SK-N-SH treated with all-trans-retinoic acid at 6 μM for 48 hours (cell line): ENCODE results near the gene TMPRSS4.

Source experiments
- ATAC-seq: fragments of 200-7000 bp; cut with Tn5 transposase; 3 replicates; pipeline ENCODE4 v1.9.1; 2020; ENCODE audit warnings: mild to moderate bottlenecking, moderate library complexity
- ARNTL ChIP-seq: fragments of 450-650 bp; formaldehyde crosslinking; IDR thresholded peaks from 2 replicates; pipeline ENCODE4 v1.5.0; 2020; ENCODE audit warnings: low read depth, mild to moderate bottlenecking, moderate library complexity, borderline replicate concordance
- BACH2 ChIP-seq: fragments of 250-450 bp; sonication (Bioruptor Pico); IDR thresholded peaks from 2 replicates; pipeline ENCODE4 v1.9.0; 2021; ENCODE audit warnings: mild to moderate bottlenecking, borderline replicate concordance
- ESRRG ChIP-seq: fragments of 250-450 bp; sonication (Bioruptor Pico); IDR thresholded peaks from 2 replicates; pipeline ENCODE4 v1.6.1; 2021; ENCODE audit warnings: mild to moderate bottlenecking
- GLIS3 ChIP-seq: fragments of 250-450 bp; sonication (Bioruptor Pico); IDR thresholded peaks from 2 replicates; pipeline ENCODE4 v1.5.0; 2020; ENCODE audit warnings: mild to moderate bottlenecking, moderate library complexity
- ISL1 ChIP-seq: fragments of 250-450 bp; sonication (Bioruptor Pico); IDR thresholded peaks from 2 replicates; pipeline ENCODE4 v2.1.2; 2022; ENCODE audit warnings: mild to moderate bottlenecking, moderate library complexity
- OSR1 ChIP-seq: fragments of 250-450 bp; sonication (Bioruptor Pico); IDR thresholded peaks from 2 replicates; pipeline ENCODE4 v1.8.0; 2022; ENCODE audit warnings: moderate library complexity, mild to moderate bottlenecking, inconsistent platforms
- RARB ChIP-seq: fragments of 250-450 bp; sonication (Bioruptor Pico); IDR thresholded peaks from 2 replicates; pipeline ENCODE4 v1.8.0; 2021; ENCODE audit warnings: mild to moderate bottlenecking, moderate library complexity
- SNAI2 ChIP-seq: fragments of 250-450 bp; sonication (Bioruptor Pico); IDR thresholded peaks from 2 replicates; pipeline ENCODE4 v1.5.0; 2020; ENCODE audit warnings: mild to moderate bottlenecking, moderate library complexity
- TCF4 ChIP-seq: fragments of 250-450 bp; sonication (Bioruptor Pico); IDR thresholded peaks from 2 replicates; pipeline ENCODE4 v1.8.0; 2021; ENCODE audit warnings: mild to moderate bottlenecking, moderate library complexity, borderline replicate concordance
- TOX ChIP-seq: fragments of 250-450 bp; sonication (Bioruptor Pico); IDR thresholded peaks from 2 replicates; pipeline ENCODE4 v1.8.0; 2021; ENCODE audit warnings: mild to moderate bottlenecking, moderate library complexity, borderline replicate concordance
- ZC3H10 ChIP-seq: fragments of 250-450 bp; sonication (Bioruptor Pico); IDR thresholded peaks from 2 replicates; pipeline ENCODE4 v1.5.1; 2021; ENCODE audit warnings: mild to moderate bottlenecking, moderate library complexity
- ZFP3 ChIP-seq: fragments of 250-450 bp; sonication (Bioruptor Pico); IDR thresholded peaks from 2 replicates; pipeline ENCODE4 v1.5.0; 2020; ENCODE audit warnings: mild to moderate bottlenecking, moderate library complexity
- ZFP30 ChIP-seq: fragments of 450-650 bp; formaldehyde crosslinking; IDR thresholded peaks from 2 replicates; pipeline ENCODE4 v1.5.0; 2022; ENCODE audit warnings: mild to moderate bottlenecking, moderate library complexity
- ZNF565 ChIP-seq: fragments of 450-650 bp; formaldehyde crosslinking; conservative IDR thresholded peaks from 2 replicates; pipeline ENCODE4 v1.5.0; 2020; ENCODE audit warnings: low read depth, mild to moderate bottlenecking, moderate library complexity
- ZNF70 ChIP-seq: fragments of 450-650 bp; formaldehyde crosslinking; IDR thresholded peaks from 2 replicates; pipeline ENCODE4 v1.5.0; 2020; ENCODE audit warnings: mild to moderate bottlenecking, moderate library complexity
- ZNF8 ChIP-seq: fragments of 450-650 bp; formaldehyde crosslinking; IDR thresholded peaks from 2 replicates; pipeline ENCODE4 v1.5.0; 2020; ENCODE audit warnings: mild to moderate bottlenecking, moderate library complexity
- TF ChIP-seq, protein P1 (sequence below): fragments of 250-450 bp; sonication (Bioruptor Pico); IDR thresholded peaks from 2 replicates; pipeline ENCODE4 v1.5.1; 2020; ENCODE audit warnings: low read depth, mild to moderate bottlenecking, moderate library complexity
- TF ChIP-seq, protein P2 (sequence below): fragments of 250-450 bp; sonication (Bioruptor Pico); IDR thresholded peaks from 2 replicates; pipeline ENCODE4 v1.5.1; 2021; ENCODE audit warnings: mild to moderate bottlenecking, moderate library complexity
- TF ChIP-seq, protein P3 (sequence below): fragments of 250-450 bp; sonication (Bioruptor Pico); IDR thresholded peaks from 2 replicates; pipeline ENCODE4 v1.8.0; 2021; ENCODE audit warnings: low read depth, mild to moderate bottlenecking, moderate library complexity, borderline replicate concordance
- TF ChIP-seq, protein P4 (sequence below): fragments of 250-450 bp; sonication (Bioruptor Pico); IDR thresholded peaks from 2 replicates; pipeline ENCODE4 v1.8.0; 2020; ENCODE audit warnings: mild to moderate bottlenecking, moderate library complexity, borderline replicate concordance

The TMPRSS4 gene

DNA sequence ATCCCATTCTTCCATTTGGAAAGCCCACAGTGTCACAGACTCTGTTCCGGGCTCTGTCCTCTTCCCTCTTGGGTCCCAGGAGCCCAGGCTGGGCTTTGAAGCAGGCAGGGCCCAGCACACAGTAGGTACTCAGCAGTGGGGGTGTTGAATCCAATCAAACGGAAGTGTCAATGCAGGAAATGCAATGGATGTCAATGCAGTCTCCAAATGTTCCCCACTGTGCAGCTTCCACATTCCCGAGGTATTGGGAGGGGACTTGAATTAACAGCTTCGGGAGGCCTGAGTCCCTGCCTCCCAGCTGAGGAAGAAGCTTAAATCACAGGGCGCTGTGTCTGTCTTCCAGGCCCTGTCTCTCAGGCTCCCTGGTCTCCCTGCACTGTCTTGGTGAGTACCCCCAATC lies 31.6 kb downstream of the TMPRSS4 start (continued):
- TF ChIP-seq ESRRG (CRISPR knock-in tag): no peak
- TF ChIP-seq, all 23 proteins: peak for 0

DNA sequence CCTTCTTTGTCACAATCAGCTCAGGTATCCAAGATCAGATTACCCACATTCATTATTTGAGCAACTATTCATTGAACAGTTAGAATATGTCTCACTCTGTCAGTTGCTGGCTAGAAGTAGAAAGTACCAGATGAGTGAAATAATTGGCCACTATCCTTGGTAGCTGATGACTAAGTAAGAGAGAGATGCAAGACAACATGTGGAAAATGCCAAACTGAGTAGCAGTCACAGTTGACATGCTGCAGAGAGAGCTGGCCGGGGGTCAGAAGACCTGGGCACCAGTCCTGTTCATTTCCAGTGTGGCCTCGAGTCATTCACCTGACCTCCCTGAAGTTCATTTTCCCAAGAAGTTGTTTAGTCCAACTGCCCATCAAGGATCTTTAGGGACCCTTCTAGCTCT lies 32.4 kb downstream of the TMPRSS4 start:
- no peak for ATAC-seq
- TF ChIP-seq, protein P1, sequence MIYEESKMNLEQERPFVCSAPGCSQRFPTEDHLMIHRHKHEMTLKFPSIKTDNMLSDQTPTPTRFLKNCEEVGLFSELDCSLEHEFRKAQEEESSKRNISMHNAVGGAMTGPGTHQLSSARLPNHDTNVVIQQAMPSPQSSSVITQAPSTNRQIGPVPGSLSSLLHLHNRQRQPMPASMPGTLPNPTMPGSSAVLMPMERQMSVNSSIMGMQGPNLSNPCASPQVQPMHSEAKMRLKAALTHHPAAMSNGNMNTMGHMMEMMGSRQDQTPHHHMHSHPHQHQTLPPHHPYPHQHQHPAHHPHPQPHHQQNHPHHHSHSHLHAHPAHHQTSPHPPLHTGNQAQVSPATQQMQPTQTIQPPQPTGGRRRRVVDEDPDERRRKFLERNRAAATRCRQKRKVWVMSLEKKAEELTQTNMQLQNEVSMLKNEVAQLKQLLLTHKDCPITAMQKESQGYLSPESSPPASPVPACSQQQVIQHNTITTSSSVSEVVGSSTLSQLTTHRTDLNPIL (CRISPR knock-in tag): no peak
- TF ChIP-seq ZNF565 (CRISPR knock-in tag): no peak
- TF ChIP-seq ESRRG (CRISPR knock-in tag): no peak
- no peak for TF ChIP-seq OSR1 (CRISPR knock-in tag)
- TF ChIP-seq ZNF8: no peak
- TF ChIP-seq TCF4 (CRISPR knock-in tag): no peak
- TF ChIP-seq ZNF70 (CRISPR knock-in tag): no peak
- TF ChIP-seq, protein P2, sequence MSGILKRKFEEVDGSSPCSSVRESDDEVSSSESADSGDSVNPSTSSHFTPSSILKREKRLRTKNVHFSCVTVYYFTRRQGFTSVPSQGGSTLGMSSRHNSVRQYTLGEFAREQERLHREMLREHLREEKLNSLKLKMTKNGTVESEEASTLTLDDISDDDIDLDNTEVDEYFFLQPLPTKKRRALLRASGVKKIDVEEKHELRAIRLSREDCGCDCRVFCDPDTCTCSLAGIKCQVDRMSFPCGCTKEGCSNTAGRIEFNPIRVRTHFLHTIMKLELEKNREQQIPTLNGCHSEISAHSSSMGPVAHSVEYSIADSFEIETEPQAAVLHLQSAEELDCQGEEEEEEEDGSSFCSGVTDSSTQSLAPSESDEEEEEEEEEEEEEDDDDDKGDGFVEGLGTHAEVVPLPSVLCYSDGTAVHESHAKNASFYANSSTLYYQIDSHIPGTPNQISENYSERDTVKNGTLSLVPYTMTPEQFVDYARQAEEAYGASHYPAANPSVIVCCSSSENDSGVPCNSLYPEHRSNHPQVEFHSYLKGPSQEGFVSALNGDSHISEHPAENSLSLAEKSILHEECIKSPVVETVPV (CRISPR knock-in tag): no peak

DNA sequence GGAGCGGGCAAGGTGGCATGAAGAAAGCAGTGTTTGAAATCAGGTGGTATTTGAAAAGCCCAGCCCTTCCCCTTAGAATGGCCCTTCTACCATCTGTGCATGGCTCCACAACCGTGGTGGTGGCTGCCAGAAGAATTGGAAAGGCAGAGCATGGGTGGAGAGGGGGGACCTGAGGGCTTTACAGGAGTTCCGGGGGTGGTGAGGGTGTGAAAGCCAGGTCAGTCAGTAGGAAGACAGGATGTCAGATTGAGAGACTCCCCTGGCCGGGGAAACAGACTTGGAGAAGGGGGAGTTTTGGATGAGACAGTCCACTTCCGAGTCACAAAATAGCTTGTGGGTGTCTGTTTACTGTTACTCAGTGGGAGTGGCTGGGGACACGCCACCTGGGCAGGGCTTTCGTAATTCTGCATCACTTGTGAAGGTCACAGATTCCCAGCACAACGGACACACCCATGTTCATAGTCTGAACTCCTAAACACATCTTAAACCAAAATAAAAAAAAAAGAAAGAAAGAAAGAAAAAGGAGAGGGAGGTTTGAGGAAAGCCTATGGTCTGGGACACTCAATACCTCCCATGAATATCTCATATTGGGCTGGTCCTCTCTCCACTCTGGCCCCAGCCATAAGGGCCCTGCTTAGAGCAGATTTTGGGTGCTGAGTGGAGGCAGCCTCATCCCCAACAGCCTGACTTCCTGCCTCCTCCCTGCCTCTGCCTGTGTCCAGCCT lies 34.3 kb downstream of the TMPRSS4 start:
- TF ChIP-seq ZC3H10: no peak
- TF ChIP-seq, protein P3, sequence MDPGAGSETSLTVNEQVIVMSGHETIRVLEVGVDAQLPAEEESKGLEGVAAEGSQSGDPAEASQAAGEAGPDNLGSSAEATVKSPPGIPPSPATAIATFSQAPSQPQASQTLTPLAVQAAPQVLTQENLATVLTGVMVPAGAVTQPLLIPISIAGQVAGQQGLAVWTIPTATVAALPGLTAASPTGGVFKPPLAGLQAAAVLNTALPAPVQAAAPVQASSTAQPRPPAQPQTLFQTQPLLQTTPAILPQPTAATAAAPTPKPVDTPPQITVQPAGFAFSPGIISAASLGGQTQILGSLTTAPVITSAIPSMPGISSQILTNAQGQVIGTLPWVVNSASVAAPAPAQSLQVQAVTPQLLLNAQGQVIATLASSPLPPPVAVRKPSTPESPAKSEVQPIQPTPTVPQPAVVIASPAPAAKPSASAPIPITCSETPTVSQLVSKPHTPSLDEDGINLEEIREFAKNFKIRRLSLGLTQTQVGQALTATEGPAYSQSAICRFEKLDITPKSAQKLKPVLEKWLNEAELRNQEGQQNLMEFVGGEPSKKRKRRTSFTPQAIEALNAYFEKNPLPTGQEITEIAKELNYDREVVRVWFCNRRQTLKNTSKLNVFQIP (CRISPR knock-in tag): no peak
- no peak for TF ChIP-seq ISL1 (CRISPR knock-in tag)
- no peak for TF ChIP-seq SNAI2 (CRISPR knock-in tag)
- no peak for TF ChIP-seq OSR1 (CRISPR knock-in tag)
- TF ChIP-seq BACH2 (CRISPR knock-in tag): no peak
- no peak for TF ChIP-seq ZNF8
- no peak for TF ChIP-seq ZFP3
- TF ChIP-seq, protein P1 (CRISPR knock-in tag): no peak
- TF ChIP-seq ARNTL (CRISPR knock-in tag): no peak
- TF ChIP-seq TOX: no peak
- no peak for TF ChIP-seq GLIS3
- TF ChIP-seq, protein P2 (CRISPR knock-in tag): no peak
- TF ChIP-seq RARB (CRISPR knock-in tag): no peak
- TF ChIP-seq, protein P4, sequence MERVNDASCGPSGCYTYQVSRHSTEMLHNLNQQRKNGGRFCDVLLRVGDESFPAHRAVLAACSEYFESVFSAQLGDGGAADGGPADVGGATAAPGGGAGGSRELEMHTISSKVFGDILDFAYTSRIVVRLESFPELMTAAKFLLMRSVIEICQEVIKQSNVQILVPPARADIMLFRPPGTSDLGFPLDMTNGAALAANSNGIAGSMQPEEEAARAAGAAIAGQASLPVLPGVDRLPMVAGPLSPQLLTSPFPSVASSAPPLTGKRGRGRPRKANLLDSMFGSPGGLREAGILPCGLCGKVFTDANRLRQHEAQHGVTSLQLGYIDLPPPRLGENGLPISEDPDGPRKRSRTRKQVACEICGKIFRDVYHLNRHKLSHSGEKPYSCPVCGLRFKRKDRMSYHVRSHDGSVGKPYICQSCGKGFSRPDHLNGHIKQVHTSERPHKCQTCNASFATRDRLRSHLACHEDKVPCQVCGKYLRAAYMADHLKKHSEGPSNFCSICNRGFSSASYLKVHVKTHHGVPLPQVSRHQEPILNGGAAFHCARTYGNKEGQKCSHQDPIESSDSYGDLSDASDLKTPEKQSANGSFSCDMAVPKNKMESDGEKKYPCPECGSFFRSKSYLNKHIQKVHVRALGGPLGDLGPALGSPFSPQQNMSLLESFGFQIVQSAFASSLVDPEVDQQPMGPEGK (CRISPR knock-in tag): no peak
- no peak for ATAC-seq

DNA sequence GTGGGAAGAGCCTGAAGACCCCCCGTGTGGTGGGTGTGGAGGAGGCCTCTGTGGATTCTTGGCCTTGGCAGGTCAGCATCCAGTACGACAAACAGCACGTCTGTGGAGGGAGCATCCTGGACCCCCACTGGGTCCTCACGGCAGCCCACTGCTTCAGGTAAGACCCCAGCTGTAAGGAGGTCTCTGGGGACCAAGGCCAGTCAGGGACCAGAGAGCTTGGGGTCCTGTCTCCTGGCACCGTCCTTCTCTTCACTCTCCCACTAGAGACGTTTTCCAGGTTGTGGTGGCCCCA lies 34.8 kb downstream of the TMPRSS4 start:
- no peak for ATAC-seq
- TF ChIP-seq ZFP3 (no peak), OSR1 (CRISPR knock-in tag) (no peak), ZNF565 (CRISPR knock-in tag) (no peak), ISL1 (CRISPR knock-in tag) (no peak), ZNF70 (CRISPR knock-in tag) (no peak), ZNF8 (no peak), TCF4 (CRISPR knock-in tag) (no peak), ESRRG (CRISPR knock-in tag) (no peak), ZFP30 (CRISPR knock-in tag) (no peak), ZC3H10 (no peak)
- TF ChIP-seq, protein P2 (CRISPR knock-in tag): no peak
- TF ChIP-seq, protein P1 (CRISPR knock-in tag): no peak
